Liver (tissue), 9 donors: ENCODE results near the gene PLXNA2. TPM values are rescaled to one million over a fixed set of nuclear protein-coding genes. Genes with fewer than 3 reads are reported as not detected.

ENCODE experiments used
- DNase-seq: peaks from one replicate; pipeline ENCODE4 v3.0.0-alpha.2; 2017; ENCODE audit warnings: low spot score
- H3K27ac ChIP-seq, 2 donors: one replicate each; pipeline ENCODE4 v1.7.0; 2013; ENCODE audit warnings: inconsistent platforms in 2 of 2, low read length in 2 of 2, control low read depth in 1 of 2, low read depth in 1 of 2, mild to moderate bottlenecking in 1 of 2
- H3K27me3 ChIP-seq, 4 donors: one replicate each; pipeline versions ENCODE4 v1.6.1 to v1.7.0; 2013; ENCODE audit warnings: low read length in 3 of 4, inconsistent platforms in 1 of 4, mild to moderate bottlenecking in 1 of 4, moderate library complexity in 1 of 4; ENCODE audit not compliant: control insufficient read depth in 4 of 4, insufficient read depth in 4 of 4
- H3K36me3 ChIP-seq, 4 donors: one replicate each; pipeline versions ENCODE4 v1.6.1 to v1.7.0; 2013; ENCODE audit warnings: low read length in 3 of 4, mild to moderate bottlenecking in 3 of 4, low read depth in 1 of 4, moderate library complexity in 1 of 4; ENCODE audit not compliant: control insufficient read depth in 4 of 4, insufficient read depth in 3 of 4
- H3K4me1 ChIP-seq, 4 donors: one replicate each; pipeline versions ENCODE4 v1.6.1 to v1.7.0; 2013; ENCODE audit warnings: low read length in 3 of 4, mild to moderate bottlenecking in 3 of 4, moderate library complexity in 1 of 4; ENCODE audit not compliant: control insufficient read depth in 4 of 4, insufficient read depth in 4 of 4
- H3K4me3 ChIP-seq, 3 donors: one replicate each; pipeline versions ENCODE4 v1.6.1 to v1.7.0; 2013; ENCODE audit warnings: low read length in 3 of 3, control low read depth in 1 of 3, low read depth in 1 of 3, mild to moderate bottlenecking in 1 of 3
- H3K9ac ChIP-seq, 2 donors: one replicate each; pipeline ENCODE4 v1.7.0; 2013; ENCODE audit warnings: low read length in 2 of 2, mild to moderate bottlenecking in 2 of 2, moderate library complexity in 2 of 2, control low read depth in 1 of 2, low read depth in 1 of 2
- H3K9me3 ChIP-seq, 4 donors: one replicate each; pipeline versions ENCODE4 v1.6.1 to v1.7.0; 2013; ENCODE audit warnings: low read length in 3 of 4; ENCODE audit not compliant: control insufficient read depth in 4 of 4
- ATF3 ChIP-seq: IDR thresholded peaks from 2 replicates; pipeline ENCODE4 v1.6.1; 2016; ENCODE audit warnings: antibody characterized with exemption
- CTCF ChIP-seq: fragments of 150-350 bp; IDR thresholded peaks from 2 replicates; pipeline ENCODE4 v1.5.1; 2017; ENCODE audit warnings: improper control_type of control experiment, low read depth, low read length; ENCODE audit not compliant: missing input control
- EGR1 ChIP-seq, 2 donors: IDR thresholded peaks; 2 replicates each; pipeline ENCODE4 v1.6.1; 2016 to 2018; ENCODE audit warnings: antibody characterized with exemption in 2 of 2, low read depth in 2 of 2
- FOXA1 ChIP-seq: IDR thresholded peaks from 2 replicates; pipeline ENCODE4 v1.6.1; 2016; ENCODE audit warnings: antibody characterized with exemption
- FOXA2 ChIP-seq: IDR thresholded peaks from 2 replicates; pipeline ENCODE4 v1.6.1; 2016; ENCODE audit warnings: antibody characterized with exemption
- HNF4A ChIP-seq, 2 donors: conservative IDR thresholded peaks; 2 replicates each; pipeline ENCODE4 v1.6.1; 2016; ENCODE audit warnings: antibody characterized with exemption in 2 of 2, mild to moderate bottlenecking in 2 of 2
- JUND ChIP-seq, 2 donors: IDR thresholded peaks; 2 replicates each; pipeline ENCODE4 v1.6.1; 2016; ENCODE audit warnings: antibody characterized with exemption in 2 of 2
- MAX ChIP-seq: IDR thresholded peaks from 2 replicates; pipeline ENCODE4 v1.6.1; 2016; ENCODE audit warnings: antibody characterized with exemption
- RAD21 ChIP-seq, 2 donors: IDR thresholded peaks; 2 replicates each; pipeline ENCODE4 v1.6.1; 2016; ENCODE audit warnings: antibody characterized with exemption in 2 of 2, mild to moderate bottlenecking in 2 of 2
- RXRA ChIP-seq, 2 donors: IDR thresholded peaks; 2 replicates each; pipeline ENCODE4 v1.6.1; 2017 to 2018; ENCODE audit warnings: antibody characterized with exemption in 2 of 2, mild to moderate bottlenecking in 1 of 2
- SP1 ChIP-seq: IDR thresholded peaks from 2 replicates; pipeline ENCODE4 v1.6.1; 2018; ENCODE audit warnings: antibody characterized with exemption, mild to moderate bottlenecking
- TAF1 ChIP-seq: conservative IDR thresholded peaks from 2 replicates; pipeline ENCODE4 v1.6.1; 2016; ENCODE audit warnings: antibody characterized with exemption, mild to moderate bottlenecking
- YY1 ChIP-seq: IDR thresholded peaks from 2 replicates; pipeline ENCODE4 v1.6.1; 2016; ENCODE audit warnings: antibody characterized with exemption, mild to moderate bottlenecking
- WGBS: extraction: QIAGEN DNeasy Blood & Tissue Kit; methylation state at CpG from one replicate; pipeline ENCODE4 v1.1.7; 2013; 5-methylcytosine and 5-hydroxymethylcytosine counted together
- polyA plus RNA-seq, 2 donors: library from polyadenylated mRNA; stranded (reverse) in 1 of 2; unstranded in 1 of 2; fragments of 200-250 nt in 1 of 2; fragments of >200 nt in 1 of 2; fragmentation: Nextera tagmentation in 1 of 2; extraction: Ambion mirVana in 1 of 2; gene quantifications; one replicate each; pipeline versions ENCODE4 v1.2.1 to v1.2.3, GENCODE V29; 2013 to 2015
- total RNA-seq, 2 donors: library from RNA; depleted of rRNA; stranded (reverse); fragments of >200 nt; gene quantifications; one replicate each; pipeline ENCODE4 v1.2.3, GENCODE V29; 2014
- TF ChIP-seq, protein P1 (sequence below): IDR thresholded peaks from 2 replicates; pipeline ENCODE4 v1.6.1; 2016; ENCODE audit warnings: antibody characterized with exemption, mild to moderate bottlenecking
- TF ChIP-seq, protein P2 (sequence below): IDR thresholded peaks from 2 replicates; pipeline ENCODE4 v1.6.1; 2016; ENCODE audit warnings: antibody characterized with exemption
- donor health status: healthy.
- donor health status: healthy.
- donor health status: healthy.
- donor health status: healthy.
- donor health status: healthy.

Gene PLXNA2
- total and polyA plus RNA-seq, 4 donors: 1.8 to 9.2 (median 2.8) TPM

GRCh38 chr1:208165659-208166058, 78.5 kb downstream of the PLXNA2 start (continued):
- no peak for TF ChIP-seq TAF1
- TF ChIP-seq FOXA2: no peak
- no peak for TF ChIP-seq CTCF
- no peak for TF ChIP-seq RXRA (IDR thresholded peaks at IDR 0.05)
- no peak for TF ChIP-seq ATF3

DNA sequence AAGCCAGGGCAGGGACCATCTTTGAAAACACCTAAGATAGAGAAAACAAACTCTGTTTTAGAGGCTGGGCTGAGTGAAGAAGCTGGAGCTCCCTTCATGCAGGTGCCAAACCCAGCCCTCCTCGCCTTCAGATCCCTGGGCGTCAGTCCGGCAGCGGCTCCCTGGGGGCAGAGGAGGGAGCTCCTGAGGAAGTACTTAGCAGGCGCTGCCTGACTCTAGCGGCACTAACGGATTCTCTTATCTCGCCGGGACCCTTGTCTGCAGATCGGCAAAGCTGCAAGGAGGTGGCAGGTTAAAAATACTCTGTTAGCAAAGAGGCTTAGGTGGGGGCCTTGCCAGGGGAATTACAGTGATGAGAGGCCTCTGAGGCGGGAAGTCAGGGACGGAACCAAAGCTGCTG, 79.6 kb downstream of the PLXNA2 start:
- Histone ChIP-seq H3K4me3 (no peak overlapping the region), H3K4me1 (peaks cover 5 to 18% (median 11%) of the 10 kb centered on the region in 4 donors), H3K27me3 (no peaks in the 10 kb centered on the region), H3K27ac (no peak overlapping the region), H3K36me3 (no peaks in the 10 kb centered on the region), H3K9me3 (no peaks in the 10 kb centered on the region), H3K9ac (no peak overlapping the region)
- no peak for DNase-seq
- 72% methylated on average over 12 of the region's 12 CpGs for WGBS
- TF ChIP-seq RXRA (IDR thresholded peaks at IDR 0.05) (no peak), CTCF (no peak), TAF1 (no peak), ATF3 (no peak), FOXA2 (no peak), SP1 (no peak), FOXA1 (no peak), MAX (no peak), HNF4A (conservative IDR thresholded peaks at IDR 0.05) (no peak), RAD21 (IDR thresholded peaks at IDR 0.05) (no peak), JUND (IDR thresholded peaks at IDR 0.05) (no peak), YY1 (no peak), EGR1 (IDR thresholded peaks at IDR 0.05; ENCODE audit: low read depth in 2 of 2) (no peak)
- TF ChIP-seq, protein P1, sequence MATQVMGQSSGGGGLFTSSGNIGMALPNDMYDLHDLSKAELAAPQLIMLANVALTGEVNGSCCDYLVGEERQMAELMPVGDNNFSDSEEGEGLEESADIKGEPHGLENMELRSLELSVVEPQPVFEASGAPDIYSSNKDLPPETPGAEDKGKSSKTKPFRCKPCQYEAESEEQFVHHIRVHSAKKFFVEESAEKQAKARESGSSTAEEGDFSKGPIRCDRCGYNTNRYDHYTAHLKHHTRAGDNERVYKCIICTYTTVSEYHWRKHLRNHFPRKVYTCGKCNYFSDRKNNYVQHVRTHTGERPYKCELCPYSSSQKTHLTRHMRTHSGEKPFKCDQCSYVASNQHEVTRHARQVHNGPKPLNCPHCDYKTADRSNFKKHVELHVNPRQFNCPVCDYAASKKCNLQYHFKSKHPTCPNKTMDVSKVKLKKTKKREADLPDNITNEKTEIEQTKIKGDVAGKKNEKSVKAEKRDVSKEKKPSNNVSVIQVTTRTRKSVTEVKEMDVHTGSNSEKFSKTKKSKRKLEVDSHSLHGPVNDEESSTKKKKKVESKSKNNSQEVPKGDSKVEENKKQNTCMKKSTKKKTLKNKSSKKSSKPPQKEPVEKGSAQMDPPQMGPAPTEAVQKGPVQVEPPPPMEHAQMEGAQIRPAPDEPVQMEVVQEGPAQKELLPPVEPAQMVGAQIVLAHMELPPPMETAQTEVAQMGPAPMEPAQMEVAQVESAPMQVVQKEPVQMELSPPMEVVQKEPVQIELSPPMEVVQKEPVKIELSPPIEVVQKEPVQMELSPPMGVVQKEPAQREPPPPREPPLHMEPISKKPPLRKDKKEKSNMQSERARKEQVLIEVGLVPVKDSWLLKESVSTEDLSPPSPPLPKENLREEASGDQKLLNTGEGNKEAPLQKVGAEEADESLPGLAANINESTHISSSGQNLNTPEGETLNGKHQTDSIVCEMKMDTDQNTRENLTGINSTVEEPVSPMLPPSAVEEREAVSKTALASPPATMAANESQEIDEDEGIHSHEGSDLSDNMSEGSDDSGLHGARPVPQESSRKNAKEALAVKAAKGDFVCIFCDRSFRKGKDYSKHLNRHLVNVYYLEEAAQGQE: no peak
- TF ChIP-seq, protein P2, sequence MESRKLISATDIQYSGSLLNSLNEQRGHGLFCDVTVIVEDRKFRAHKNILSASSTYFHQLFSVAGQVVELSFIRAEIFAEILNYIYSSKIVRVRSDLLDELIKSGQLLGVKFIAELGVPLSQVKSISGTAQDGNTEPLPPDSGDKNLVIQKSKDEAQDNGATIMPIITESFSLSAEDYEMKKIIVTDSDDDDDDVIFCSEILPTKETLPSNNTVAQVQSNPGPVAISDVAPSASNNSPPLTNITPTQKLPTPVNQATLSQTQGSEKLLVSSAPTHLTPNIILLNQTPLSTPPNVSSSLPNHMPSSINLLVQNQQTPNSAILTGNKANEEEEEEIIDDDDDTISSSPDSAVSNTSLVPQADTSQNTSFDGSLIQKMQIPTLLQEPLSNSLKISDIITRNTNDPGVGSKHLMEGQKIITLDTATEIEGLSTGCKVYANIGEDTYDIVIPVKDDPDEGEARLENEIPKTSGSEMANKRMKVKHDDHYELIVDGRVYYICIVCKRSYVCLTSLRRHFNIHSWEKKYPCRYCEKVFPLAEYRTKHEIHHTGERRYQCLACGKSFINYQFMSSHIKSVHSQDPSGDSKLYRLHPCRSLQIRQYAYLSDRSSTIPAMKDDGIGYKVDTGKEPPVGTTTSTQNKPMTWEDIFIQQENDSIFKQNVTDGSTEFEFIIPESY: no peak
